ENCODE data around the gene NLRP3. TPM values are rescaled to one million over a fixed set of nuclear protein-coding genes. Genes with fewer than 3 reads are reported as not detected.
A peak's percentile ranks its signal among the peaks of the same experiment; 100 is the strongest.

The NLRP3 gene
- total and polyA plus RNA-seq, 9 of the 15 experiments (the other 6 are each of a cell fraction or from before 2014, with no cell fraction given) = not detected

DNA sequence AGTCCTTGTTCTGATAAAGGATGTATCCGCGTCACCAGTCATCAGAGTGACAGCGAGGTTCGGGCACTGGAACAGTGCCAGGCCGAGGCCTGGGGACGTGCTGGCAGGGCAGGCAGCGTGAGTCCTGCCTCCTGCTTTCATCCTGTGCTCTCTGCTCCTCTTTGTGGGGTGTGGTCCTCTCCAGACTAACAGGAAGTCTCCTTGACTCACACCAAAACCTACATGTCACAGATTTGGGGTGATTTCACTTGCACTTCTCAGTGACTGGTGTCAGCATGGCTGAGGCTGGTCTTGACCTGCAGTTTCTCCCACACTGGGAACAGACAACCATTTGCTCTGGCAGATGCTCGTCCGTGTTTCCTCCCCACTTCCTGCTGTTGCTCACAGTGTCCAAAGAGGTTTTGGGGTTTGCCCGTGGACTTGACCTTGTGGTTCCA lies 8.8 kb upstream of the NLRP3 start:
- POLR2A ChIA-PET = no interaction called here
- Histone ChIP-seq H3K27ac (ENCODE audit: extremely low read depth, low read depth, low read length) (no peak overlapping the region), H3K9me3 (replicated peaks; ENCODE audit: control insufficient read depth, insufficient read depth, low read depth, low read length) (peaks cover 2% of the 10 kb centered on the region; the same call in 1 of the 2 replicates), H3K27me3 (ENCODE audit: control insufficient read depth in 2 of 2, insufficient read depth in 2 of 2, low read length in 2 of 2) (peaks cover 36 to 60% of the 10 kb centered on the region in 2 experiments), H3K9ac (ENCODE audit: insufficient read depth in 1 of 2, low read depth in 2 of 2, low read length in 2 of 2) (no peak overlapping the region), H3K4me3 (no peak overlapping the region), H3K4me2 (ENCODE audit: insufficient read depth, low read length) (no peak overlapping the region), H4K20me1 (replicated peaks; ENCODE audit: control insufficient read depth, insufficient read depth, low read length) (no peaks in the 10 kb centered on the region), H2AFZ (ENCODE audit: low read depth, low read length) (no peak overlapping the region), H3K36me3 (ENCODE audit: control insufficient read depth, insufficient read depth, low read length) (no peaks in the 10 kb centered on the region), H3K4me1 (replicated peaks in 1 of 2; ENCODE audit: control insufficient read depth in 2 of 2, insufficient read depth in 2 of 2, low read length in 2 of 2) (no peaks in the 10 kb centered on the region; a peak in 1 of 5 replicates), H3K79me2 (ENCODE audit: control insufficient read depth, insufficient read depth, low read length) (no peaks in the 10 kb centered on the region), H3K9me1 (ENCODE audit: control insufficient read depth, insufficient read depth, low read length) (no peaks in the 10 kb centered on the region)
- ATAC-seq = no peak
- FAIRE-seq = no peak
- TF ChIP-seq NEUROD1 (IDR thresholded peaks at IDR 0.05; ENCODE audit: borderline replicate concordance, low read depth, low read length, partially characterized antibody) (no peak), NFIC (IDR thresholded peaks at IDR 0.05) (peak; percentile 46)
- CTCF ChIA-PET (ENCODE audit: low intra/inter-chr PET ratio) = no interaction called here
- DNase-seq (ENCODE audit: extremely low read depth in 1 of 4, low spot score in 3 of 4) = no peak
- in situ Hi-C loops (cut with MboI) (no loop called here), intact Hi-C loops (cut with micrococcal nuclease) (no loop called here)
- BruUV-seq (replicated peaks) = no TSS peak
- WGBS (ENCODE audit: insufficient coverage, low coverage, missing lambda C conversion rate) = 2% methylated on average over 10 of the region's 10 CpGs

GRCh38 chr1:247408100-247408499 lies 7.9 kb upstream of the NLRP3 start:
- Histone ChIP-seq H4K20me1 (replicated peaks; ENCODE audit: control insufficient read depth, insufficient read depth, low read length) (no peaks in the 10 kb centered on the region), H3K4me3 (no peak overlapping the region), H3K9ac (ENCODE audit: insufficient read depth in 1 of 2, low read depth in 2 of 2, low read length in 2 of 2) (no peak overlapping the region), H3K36me3 (ENCODE audit: control insufficient read depth, insufficient read depth, low read length) (no peaks in the 10 kb centered on the region), H3K27me3 (ENCODE audit: control insufficient read depth in 2 of 2, insufficient read depth in 2 of 2, low read length in 2 of 2) (peaks cover 36 to 57% of the 10 kb centered on the region in 2 experiments), H3K4me1 (replicated peaks in 1 of 2; ENCODE audit: control insufficient read depth in 2 of 2, insufficient read depth in 2 of 2, low read length in 2 of 2) (no peaks in the 10 kb centered on the region; a peak in 1 of 5 replicates), H2AFZ (ENCODE audit: low read depth, low read length) (no peak overlapping the region), H3K9me3 (replicated peaks; ENCODE audit: control insufficient read depth, insufficient read depth, low read depth, low read length) (peaks cover 2% of the 10 kb centered on the region; the same call in 1 of the 2 replicates), H3K9me1 (ENCODE audit: control insufficient read depth, insufficient read depth, low read length) (no peaks in the 10 kb centered on the region), H3K27ac (ENCODE audit: extremely low read depth, low read depth, low read length) (no peak overlapping the region), H3K79me2 (ENCODE audit: control insufficient read depth, insufficient read depth, low read length) (no peaks in the 10 kb centered on the region), H3K4me2 (ENCODE audit: insufficient read depth, low read length) (no peak overlapping the region)
- ChIA-PET CTCF (ENCODE audit: low intra/inter-chr PET ratio) (no interaction called here), POLR2A (no interaction called here)
- BruUV-seq (replicated peaks) = no TSS peak
- FAIRE-seq (no peak), DNase-seq (ENCODE audit: extremely low read depth in 1 of 4, low spot score in 3 of 4) (no peak), ATAC-seq (no peak)
- intact Hi-C loops (cut with micrococcal nuclease) (no loop called here), in situ Hi-C loops (cut with MboI) (no loop called here)
- WGBS (ENCODE audit: insufficient coverage, low coverage, missing lambda C conversion rate) = 1% methylated on average over 5 of the region's 5 CpGs
- TF ChIP-seq CEBPB (tag; IDR thresholded peaks at IDR 0.05) (0 out of 2 replicates have a peak, but pooled peaks have one; percentile 27), KDM4B (IDR thresholded peaks at IDR 0.05; ENCODE audit: borderline replicate concordance in 2 of 2, low read depth in 1 of 2) (no peak)

All from K562 (cell line).